Measurements from ENCODE around the gene NTNG1. TPM values are rescaled to one million over a fixed set of nuclear protein-coding genes. Genes with fewer than 3 reads are reported as not detected.

The NTNG1 gene
- total and polyA plus RNA-seq, 10 of the 15 experiments (the other 5 are each of a cell fraction or from before 2014, with no cell fraction given): 0.18 to 2.3 (median 1.1) TPM; not detected in 1

DNA sequence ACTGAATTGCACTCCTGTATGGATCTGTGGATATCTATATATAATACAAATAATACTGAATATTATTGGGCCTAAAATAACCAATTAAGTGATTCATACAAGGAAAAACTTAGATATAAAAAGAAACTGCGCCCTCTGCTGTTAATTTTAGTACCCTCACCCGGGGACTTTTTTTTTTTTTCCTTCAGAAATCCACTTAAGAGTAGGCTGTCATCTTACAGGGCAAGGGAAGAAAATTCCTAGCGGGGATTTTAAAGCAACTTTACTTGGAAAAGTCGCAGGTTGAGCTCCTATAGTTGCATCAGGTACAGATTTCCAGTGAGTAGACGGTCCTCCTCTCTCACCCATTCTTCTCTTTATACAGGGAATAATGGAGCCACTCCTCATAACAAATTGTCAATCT lies 1.3 kb downstream of the NTNG1 start:
- ChIA-PET SMC1A (ENCODE audit: uncharacterized antibody, unreplicated experiment) (interaction anchor here (0.7 to 2.7 kb wide), 6 partner anchors 10 to 578 kb away, joined by 3 to 6 read pairs (median 4); no protein-coding TSS in a partner anchor), CTCF (interaction anchor here (0.6 to 2.7 kb wide), 15 partner anchors 9 to 707 kb away, joined by 3 to 11 read pairs (median 3); no protein-coding TSS in a partner anchor), RAD21 (ENCODE audit: unreplicated experiment) (interaction anchor here (1.2 to 1.5 kb wide), 2 partner anchors 10 to 95 kb away, joined by 3 to 6 read pairs; no protein-coding TSS in a partner anchor), POLR2A (no interaction called here)
- peak overlapping the region; percentile 55; the same call in 1 of the 2 replicates for H3K4me3 ChIP-seq
- ATAC-seq: peak; percentile 47
- H2AFZ ChIP-seq (ENCODE audit: control insufficient read depth, low read depth, low read length): no peak overlapping the region
- H3K36me3 ChIP-seq (ENCODE audit: control insufficient read depth in 2 of 2, insufficient read depth in 2 of 2, low read length in 1 of 2): no peaks in the 10 kb centered on the region
- no peaks in the 10 kb centered on the region; the same call in 1 of the 2 replicates for H4K20me1 ChIP-seq (ENCODE audit: control insufficient read depth, insufficient read depth)
- H3K4me1 ChIP-seq (ENCODE audit: control insufficient read depth, insufficient read depth, low read length): no peaks in the 10 kb centered on the region
- in situ Hi-C loops (cut with MboI): loop anchor here (5.0 kb wide), 1 partner anchor 1120 kb away; no protein-coding TSS in a partner anchor
- WGBS (ENCODE audit: insufficient coverage, insufficient replicate concordance, low lambda C conversion rate, missing lambda C conversion rate): 2% methylated on average over 5 of the region's 5 CpGs
- DNase-seq (ENCODE audit: low read depth, low spot score): no peak
- FAIRE-seq: no peak
- H3K27me3 ChIP-seq (replicated peaks in 1 of 2; ENCODE audit: control insufficient read depth in 2 of 2, insufficient read depth in 2 of 2, low read length in 1 of 2): peaks cover 3 to 6% of the 10 kb centered on the region in 2 experiments; a peak in 3 of 4 replicates
- no peak overlapping the region for H3K27ac ChIP-seq (ENCODE audit: control insufficient read depth, insufficient read depth)
- BruUV-seq (replicated peaks): no TSS peak
- H3K4me2 ChIP-seq (ENCODE audit: control insufficient read depth, insufficient read depth): peak overlapping the region; percentile 77
- H3K9ac ChIP-seq (ENCODE audit: control insufficient read depth, insufficient read depth, low read length): no peak overlapping the region
- no peaks in the 10 kb centered on the region for H3K9me3 ChIP-seq (replicated peaks; ENCODE audit: control insufficient read depth, insufficient read depth, low read length)
- intact Hi-C loops (cut with micrococcal nuclease; ENCODE audit: unreplicated experiment): loop anchor here (5.0 kb wide), 1 partner anchor 85 kb away; the partner anchor contains the start of gene PRMT6
- no peaks in the 10 kb centered on the region for H3K79me2 ChIP-seq (ENCODE audit: control insufficient read depth, insufficient read depth, low read length)
- no peak for TF ChIP-seq TCF3 (IDR thresholded peaks at IDR 0.05; ENCODE audit: borderline replicate concordance, insufficient read depth, low read depth, low read length)
- TF ChIP-seq HDAC2 (IDR thresholded peaks at IDR 0.05): no peak
- TF ChIP-seq, protein P1, sequence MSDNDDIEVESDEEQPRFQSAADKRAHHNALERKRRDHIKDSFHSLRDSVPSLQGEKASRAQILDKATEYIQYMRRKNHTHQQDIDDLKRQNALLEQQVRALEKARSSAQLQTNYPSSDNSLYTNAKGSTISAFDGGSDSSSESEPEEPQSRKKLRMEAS (IDR thresholded peaks at IDR 0.05; ENCODE audit: low read depth, low read length): no peak
- peak; percentile 62 for TF ChIP-seq RAD21 (IDR thresholded peaks at IDR 0.05; ENCODE audit: insufficient read depth, low read depth, low read length)
- no peak for TF ChIP-seq ZNF24 (IDR thresholded peaks at IDR 0.05)
- no peak for TF ChIP-seq MEF2A (IDR thresholded peaks at IDR 0.05; ENCODE audit: insufficient read depth, low read depth, low read length)
- peak; percentile 89 for TF ChIP-seq ZNF384 (IDR thresholded peaks at IDR 0.05; ENCODE audit: borderline replicate concordance, low read depth, low read length)
- TF ChIP-seq BCL3 (IDR thresholded peaks at IDR 0.05; ENCODE audit: borderline replicate concordance, insufficient read depth, low read depth, low read length, poor library complexity, severe bottlenecking): no peak
- TF ChIP-seq CTCF (IDR thresholded peaks at IDR 0.05 in 2 of 3, conservative IDR thresholded peaks at IDR 0.05 in 1 of 3; ENCODE audit: control insufficient read depth in 2 of 3, extremely low read depth in 1 of 3, insufficient read depth in 1 of 3, low read depth in 3 of 3, low read length in 3 of 3): peak; percentile 45 to 50 (median 49); a peak in 5 of 6 replicates
- TF ChIP-seq ZNF622 (IDR thresholded peaks at IDR 0.05): no peak
- TF ChIP-seq PML (IDR thresholded peaks at IDR 0.05; ENCODE audit: low read length): no peak
- no peak for TF ChIP-seq MEF2B (IDR thresholded peaks at IDR 0.05; ENCODE audit: partially characterized antibody, poor library complexity, severe bottlenecking)
- no peak for TF ChIP-seq MTA3 (IDR thresholded peaks at IDR 0.05; ENCODE audit: borderline replicate concordance, low read length)
- TF ChIP-seq, protein P2, sequence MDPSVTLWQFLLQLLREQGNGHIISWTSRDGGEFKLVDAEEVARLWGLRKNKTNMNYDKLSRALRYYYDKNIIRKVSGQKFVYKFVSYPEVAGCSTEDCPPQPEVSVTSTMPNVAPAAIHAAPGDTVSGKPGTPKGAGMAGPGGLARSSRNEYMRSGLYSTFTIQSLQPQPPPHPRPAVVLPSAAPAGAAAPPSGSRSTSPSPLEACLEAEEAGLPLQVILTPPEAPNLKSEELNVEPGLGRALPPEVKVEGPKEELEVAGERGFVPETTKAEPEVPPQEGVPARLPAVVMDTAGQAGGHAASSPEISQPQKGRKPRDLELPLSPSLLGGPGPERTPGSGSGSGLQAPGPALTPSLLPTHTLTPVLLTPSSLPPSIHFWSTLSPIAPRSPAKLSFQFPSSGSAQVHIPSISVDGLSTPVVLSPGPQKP (IDR thresholded peaks at IDR 0.05; ENCODE audit: low read depth, low read length): no peak
- TF ChIP-seq KDM1A (IDR thresholded peaks at IDR 0.05; ENCODE audit: borderline replicate concordance): no peak
- no peak for TF ChIP-seq EP300 (IDR thresholded peaks at IDR 0.05; ENCODE audit: borderline replicate concordance in 1 of 2, control insufficient read depth in 1 of 2, low read depth in 2 of 2, low read length in 2 of 2)
- TF ChIP-seq STAT1 (conservative IDR thresholded peaks at IDR 0.05): no peak
- TF ChIP-seq TCF7 (IDR thresholded peaks at IDR 0.05; ENCODE audit: borderline replicate concordance): no peak
- no peak for TF ChIP-seq BHLHE40 (IDR thresholded peaks at IDR 0.05; ENCODE audit: borderline replicate concordance in 1 of 2, low read depth in 2 of 2, low read length in 1 of 2)
- no peak for TF ChIP-seq KLF5 (IDR thresholded peaks at IDR 0.05; ENCODE audit: partially characterized antibody)
